NCI-H1092 (cell line): Measurements from ENCODE around the gene HOXA13.

Source experiments
- DNase-seq: peaks from one replicate; lab custom pipeline; 2025; lab: John Stamatoyannopoulos, UW

The HOXA13 gene

DNA sequence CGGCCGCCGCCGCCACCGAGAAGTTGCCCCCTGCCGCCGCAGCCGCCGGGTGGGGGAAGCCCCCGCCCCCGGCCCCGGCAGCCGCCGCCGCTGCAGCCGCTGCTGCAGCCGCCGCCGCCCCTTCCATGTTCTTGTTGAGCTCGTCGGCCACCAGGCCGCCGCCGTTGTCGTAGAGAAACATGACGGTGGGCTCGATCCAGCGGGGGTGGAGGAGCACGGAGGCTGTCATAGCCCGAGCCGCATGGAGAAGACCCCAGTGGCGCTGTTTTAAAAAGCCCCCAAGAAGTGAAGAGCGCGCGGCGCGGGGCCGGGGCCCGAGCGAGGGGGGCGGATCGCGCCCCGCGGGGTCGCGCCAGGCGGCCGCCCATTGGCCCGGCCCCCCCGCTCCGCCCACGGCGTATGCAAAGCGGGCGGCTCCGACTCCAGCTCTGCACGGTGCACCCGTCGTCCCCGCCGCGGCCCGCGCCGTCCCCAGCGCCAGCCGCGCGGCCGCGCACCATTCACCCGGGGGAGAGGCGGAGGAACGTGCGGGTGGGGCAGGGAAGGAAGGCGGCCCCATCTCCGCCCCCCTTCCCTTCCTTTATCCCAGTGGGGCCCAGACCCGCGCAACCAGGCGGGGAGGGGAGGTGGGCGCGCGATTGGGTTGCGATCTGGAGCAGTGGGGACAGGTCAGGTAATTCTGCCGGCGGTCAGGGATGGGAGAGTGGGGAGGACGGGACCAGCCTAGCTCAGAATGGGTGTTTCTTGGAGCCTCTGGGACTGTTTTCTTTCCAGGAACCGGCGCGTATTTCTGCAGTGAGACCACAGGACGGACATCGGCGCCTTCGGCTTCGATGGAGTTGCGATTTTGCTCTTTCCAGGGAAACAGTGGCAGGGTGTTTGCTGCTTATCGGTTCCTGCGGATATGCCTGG, at the start of gene HOXA13:
HOXA13 (minus strand) TSS at position 243 of the 912 bp plus-strand sequence; CDS start at position 229, 14 bp downstream.
- DNase-seq = peak; percentile 76

- no peak for DNase-seq
These were observed 49.2 kb upstream of the HOXA13 start for GRCh38 chr7:27248911-27249723.

- no peak for DNase-seq
These were observed 48.5 kb upstream of the HOXA13 start for GRCh38 chr7:27248427-27248806.

GRCh38 chr7:27247452-27248426, 47.8 kb upstream of the HOXA13 start:
- DNase-seq = no peak

- no peak for DNase-seq
These were observed 47.1 kb upstream of the HOXA13 start for GRCh38 chr7:27247000-27247399.

GRCh38 chr7:27245798-27246691, 46.2 kb upstream of the HOXA13 start:
- no peak for DNase-seq

GRCh38 chr7:27245124-27245797, 45.4 kb upstream of the HOXA13 start:
- no peak for DNase-seq

GRCh38 chr7:27244488-27245123, 44.7 kb upstream of the HOXA13 start:
- no peak for DNase-seq

DNA sequence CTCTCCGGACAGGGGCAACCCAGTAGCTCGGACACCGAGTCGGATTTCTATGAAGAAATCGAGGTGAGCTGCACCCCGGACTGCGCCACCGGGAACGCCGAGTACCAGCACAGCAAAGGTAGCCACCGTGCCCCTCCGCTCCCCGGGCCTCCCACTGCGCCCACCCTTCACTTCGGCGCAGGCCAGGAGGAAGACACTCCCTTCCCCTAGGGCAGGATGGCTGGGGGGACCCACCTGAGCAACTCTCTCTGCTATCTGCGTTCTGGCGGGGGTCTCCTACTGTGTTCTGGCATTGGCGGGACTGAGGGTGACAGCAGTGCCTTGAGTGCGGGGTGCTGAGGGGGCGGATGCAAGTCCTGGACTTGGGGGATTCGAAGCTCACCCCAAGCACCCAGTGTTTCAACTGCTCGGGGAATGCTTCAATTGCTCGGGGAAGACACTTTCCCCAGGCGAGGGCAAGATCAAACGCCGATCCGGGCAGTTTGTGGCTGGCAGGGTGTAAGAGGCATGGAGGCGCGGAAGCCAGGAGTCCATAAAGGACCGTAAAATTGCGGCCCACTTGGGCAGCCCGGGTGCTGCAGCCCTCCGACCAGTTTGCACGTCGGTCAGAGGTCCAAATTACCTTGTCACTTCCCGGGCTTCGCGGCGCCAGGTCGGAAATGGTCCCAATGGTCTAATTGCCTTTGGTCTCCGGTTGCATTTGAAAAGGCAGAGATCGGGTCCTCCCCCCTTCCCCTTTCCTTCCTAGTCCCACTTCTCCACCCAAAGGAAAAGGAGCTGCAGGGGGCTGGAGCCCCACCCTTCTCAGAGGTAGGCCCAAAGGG, 43.7 kb upstream of the HOXA13 start:
- no peak for DNase-seq

GRCh38 chr7:27242555-27243339, 42.9 kb upstream of the HOXA13 start, which contains the start of gene EVX1:
EVX1 (plus strand) TSS chr7:27242802; CDS start chr7:27243031, 229 bp downstream.
- DNase-seq = peak; percentile 42

- DNase-seq = no peak
These were observed 42.3 kb upstream of the HOXA13 start for GRCh38 chr7:27242154-27242553.

- DNase-seq = no peak
These were observed 41.5 kb upstream of the HOXA13 start for GRCh38 chr7:27241189-27242056.

DNA sequence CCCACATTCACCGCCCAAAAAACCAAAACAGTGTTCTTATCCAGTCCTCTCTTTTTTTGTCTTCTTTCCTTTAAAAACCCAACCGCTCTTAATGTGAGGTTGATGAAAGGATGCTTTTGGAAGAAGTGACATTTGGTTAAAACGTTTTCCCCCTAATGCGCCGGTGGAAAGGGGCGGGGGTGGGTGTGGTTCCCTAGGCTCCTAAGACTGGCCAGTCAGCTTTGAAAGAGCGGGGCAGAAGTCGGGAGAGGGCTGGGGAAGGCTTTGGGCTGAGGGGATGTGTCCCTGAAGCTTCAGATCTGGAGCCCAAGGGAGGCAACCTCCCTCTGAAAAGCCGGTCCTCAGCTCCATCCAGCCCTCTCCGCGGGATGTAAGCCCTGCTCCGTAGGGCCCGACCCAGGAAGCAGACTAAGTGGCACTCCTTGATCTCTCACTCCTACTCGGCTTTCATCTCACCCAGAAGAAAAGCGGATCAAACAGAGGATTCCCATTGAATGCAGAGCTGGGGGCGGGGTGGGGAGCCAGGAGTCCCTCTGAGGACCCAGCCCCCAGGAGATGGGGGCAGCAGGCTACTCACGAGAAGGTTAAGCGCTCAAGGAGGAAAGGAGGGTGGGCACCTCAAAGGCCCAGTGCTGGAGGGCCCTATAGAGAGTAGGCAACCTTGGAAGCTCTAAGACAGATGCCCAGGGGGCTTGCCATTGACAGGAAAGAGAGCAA, 40.3 kb upstream of the HOXA13 start:
- DNase-seq = no peak

DNA sequence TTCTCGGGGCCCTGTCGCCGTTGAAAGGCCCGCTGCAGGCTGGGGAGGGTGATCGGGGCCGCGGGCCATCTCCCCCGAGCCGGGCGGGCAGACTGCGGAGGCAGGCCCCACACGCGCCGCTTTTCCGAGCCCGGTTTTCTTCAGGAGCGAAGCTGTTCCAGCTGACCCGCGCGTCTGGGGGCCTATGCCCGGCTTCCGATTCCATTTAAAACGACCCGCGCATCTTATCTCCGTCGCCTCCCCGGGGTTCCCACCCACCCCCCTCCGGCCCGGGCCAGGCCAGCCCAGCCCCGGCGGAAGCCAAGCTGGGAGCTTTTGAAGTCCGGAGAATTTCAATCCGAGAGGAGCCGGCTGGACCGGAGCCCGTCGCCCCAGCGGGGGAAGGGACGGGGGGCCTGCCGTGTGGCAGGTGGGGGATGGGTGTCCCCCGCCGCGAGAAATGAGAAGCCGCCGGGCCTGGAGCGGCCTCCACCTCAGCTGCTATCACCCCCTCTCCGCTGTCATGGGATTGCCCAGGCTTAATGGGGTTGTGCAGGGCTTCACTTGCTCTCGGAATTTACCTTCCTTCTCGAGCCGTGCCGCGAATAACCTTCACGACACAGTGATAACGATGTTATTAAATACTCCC, 39.6 kb upstream of the HOXA13 start:
- DNase-seq = no peak

DNA sequence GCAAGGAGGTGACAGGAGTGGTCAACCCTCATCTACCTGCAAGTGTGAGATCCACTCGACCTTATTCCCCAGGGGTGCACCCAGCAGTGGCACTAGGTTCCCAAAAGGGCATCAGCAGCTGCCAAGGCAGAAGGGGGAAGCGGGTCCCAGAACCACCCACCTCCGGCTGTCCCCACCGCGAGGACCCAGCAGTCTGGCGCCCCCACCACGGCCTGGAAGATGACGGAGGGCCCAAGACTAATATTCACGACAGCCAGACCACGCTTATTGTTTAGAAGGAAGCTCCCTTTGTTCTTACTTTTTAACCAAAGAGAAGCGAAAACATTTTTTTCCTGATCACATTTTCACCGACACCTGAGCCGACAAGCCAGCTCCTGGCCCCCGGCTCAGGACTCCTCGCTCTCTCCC, 39.1 kb upstream of the HOXA13 start:
- DNase-seq = no peak
